22Rv1 (cell line): ENCODE results near the gene NIPSNAP2.
A peak's percentile ranks its signal among the peaks of the same experiment; 100 is the strongest.

Experiments
- H3K27ac ChIP-seq: fragments of 450-650 bp; 2 replicates; pipeline ENCODE4 v1.5.1; 2017
- ZFX ChIP-seq: fragments of 450-650 bp; IDR thresholded peaks from 2 replicates; pipeline ENCODE4 v1.6.1; 2017; ENCODE audit warnings: antibody characterized with exemption, borderline replicate concordance
- TF ChIP-seq, protein P1 (sequence below): fragments of 450-650 bp; IDR thresholded peaks from 2 replicates; pipeline ENCODE4 v1.5.1; 2017; ENCODE audit warnings: mild to moderate bottlenecking

NIPSNAP2 gene

DNA sequence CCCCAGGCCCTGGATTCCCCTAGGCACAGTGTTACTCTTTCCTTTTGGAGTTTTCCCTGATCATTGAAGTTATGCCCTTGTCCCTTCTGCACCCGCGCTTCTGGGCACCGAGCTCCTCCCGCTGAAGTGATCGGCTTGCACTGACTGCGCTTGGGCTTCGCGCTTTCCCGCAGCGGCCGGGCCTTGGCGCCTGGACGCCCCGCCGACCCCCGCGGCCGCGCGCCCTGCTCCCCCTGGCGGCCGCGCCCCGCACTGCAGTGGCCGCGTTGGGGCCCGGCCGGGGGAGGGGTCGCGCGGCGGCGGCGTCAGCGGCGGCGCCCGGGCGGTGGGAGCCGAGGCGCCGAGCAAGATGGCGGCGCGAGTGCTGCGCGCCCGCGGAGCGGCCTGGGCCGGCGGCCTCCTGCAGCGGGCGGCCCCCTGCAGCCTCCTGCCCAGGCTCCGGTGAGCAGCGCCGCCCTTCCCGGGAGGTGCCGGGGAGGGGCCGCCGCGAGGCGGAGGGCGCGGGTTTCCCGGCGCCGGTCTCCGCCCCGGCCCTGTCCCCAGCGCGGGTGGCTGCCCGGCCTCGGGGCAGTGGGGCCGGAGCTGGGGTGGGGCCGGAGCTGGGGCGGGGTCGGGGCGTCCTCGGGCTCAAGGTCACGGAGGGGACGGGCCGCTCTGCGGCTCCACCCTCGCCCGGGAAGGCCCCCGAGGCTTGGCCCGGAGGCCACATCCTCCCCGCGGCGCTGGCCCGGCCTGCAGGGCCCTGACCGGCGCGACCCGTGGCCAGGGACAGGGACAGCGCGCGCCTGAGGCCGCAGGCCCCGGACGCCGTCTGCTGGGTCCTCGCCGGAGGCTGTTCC lies at the start of gene NIPSNAP2:
Gene NIPSNAP2, plus strand, starts transcription at position 325 of the 839 bp plus-strand sequence. Its CDS starts 25 bp downstream, at position 350.
- H3K27ac ChIP-seq = peak within 1 kb of the TSS; percentile 96
- no peak for TF ChIP-seq ZFX
- TF ChIP-seq, protein P1, sequence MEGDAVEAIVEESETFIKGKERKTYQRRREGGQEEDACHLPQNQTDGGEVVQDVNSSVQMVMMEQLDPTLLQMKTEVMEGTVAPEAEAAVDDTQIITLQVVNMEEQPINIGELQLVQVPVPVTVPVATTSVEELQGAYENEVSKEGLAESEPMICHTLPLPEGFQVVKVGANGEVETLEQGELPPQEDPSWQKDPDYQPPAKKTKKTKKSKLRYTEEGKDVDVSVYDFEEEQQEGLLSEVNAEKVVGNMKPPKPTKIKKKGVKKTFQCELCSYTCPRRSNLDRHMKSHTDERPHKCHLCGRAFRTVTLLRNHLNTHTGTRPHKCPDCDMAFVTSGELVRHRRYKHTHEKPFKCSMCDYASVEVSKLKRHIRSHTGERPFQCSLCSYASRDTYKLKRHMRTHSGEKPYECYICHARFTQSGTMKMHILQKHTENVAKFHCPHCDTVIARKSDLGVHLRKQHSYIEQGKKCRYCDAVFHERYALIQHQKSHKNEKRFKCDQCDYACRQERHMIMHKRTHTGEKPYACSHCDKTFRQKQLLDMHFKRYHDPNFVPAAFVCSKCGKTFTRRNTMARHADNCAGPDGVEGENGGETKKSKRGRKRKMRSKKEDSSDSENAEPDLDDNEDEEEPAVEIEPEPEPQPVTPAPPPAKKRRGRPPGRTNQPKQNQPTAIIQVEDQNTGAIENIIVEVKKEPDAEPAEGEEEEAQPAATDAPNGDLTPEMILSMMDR = peak; percentile 98

DNA sequence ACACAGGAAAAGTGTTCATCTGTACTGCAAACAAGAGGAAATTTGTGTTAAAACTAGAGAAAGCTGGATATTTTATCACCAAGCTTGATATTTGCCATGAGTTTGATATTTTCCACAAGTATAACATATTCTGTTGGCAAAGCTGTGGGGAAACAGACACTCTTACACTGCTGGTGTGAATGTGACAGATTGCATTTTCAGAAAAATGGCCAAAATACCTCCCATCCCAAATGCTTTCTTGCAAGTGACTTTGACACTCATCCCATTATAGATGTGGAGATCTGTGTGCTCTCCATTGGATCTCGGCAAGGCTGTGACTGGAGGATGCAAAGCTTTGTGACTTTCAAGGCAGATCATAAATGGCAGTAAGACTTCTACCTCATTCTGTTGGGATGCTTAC lies 46.6 kb upstream of the NIPSNAP2 start:
- no peak overlapping the region for H3K27ac ChIP-seq
- TF ChIP-seq, protein P1 = no peak
- TF ChIP-seq ZFX = no peak

DNA sequence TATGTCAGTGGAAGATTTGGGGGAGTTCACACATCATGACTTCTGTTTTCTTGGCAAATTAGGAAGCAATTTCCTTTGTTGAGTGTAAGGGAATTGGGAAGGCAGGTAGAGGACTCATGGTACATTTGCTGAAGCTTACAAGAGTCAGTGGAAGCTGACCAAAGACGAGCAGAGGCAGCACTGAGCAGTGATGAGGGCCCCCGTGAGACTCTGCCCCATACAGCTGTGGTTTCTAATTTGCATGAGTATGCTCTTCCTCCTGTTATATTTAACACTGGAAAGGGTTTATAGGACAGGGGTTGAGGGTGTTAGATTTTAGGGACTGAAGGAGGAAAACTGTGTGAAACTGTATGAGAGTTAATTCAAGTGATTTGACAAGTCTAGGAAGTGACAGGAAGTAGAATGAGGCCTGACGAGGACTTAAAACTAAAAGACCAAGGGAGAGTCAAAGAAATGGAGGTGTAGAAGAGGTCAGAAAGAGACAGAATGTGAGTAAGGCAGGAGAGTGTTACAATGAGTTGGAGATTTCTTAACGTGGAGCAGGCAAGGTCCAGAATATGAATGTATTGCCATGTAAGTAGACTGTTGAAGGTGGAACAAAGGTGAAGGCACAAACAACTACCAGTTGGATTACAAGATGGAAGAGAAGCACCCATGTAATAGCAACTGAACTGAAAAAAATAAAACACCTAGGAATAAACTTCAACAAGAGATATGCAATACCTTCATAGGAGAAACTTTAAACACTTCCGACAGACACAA lies 36.2 kb upstream of the NIPSNAP2 start:
- H3K27ac ChIP-seq = no peak overlapping the region
- TF ChIP-seq, protein P1 = no peak
- TF ChIP-seq ZFX = no peak

DNA sequence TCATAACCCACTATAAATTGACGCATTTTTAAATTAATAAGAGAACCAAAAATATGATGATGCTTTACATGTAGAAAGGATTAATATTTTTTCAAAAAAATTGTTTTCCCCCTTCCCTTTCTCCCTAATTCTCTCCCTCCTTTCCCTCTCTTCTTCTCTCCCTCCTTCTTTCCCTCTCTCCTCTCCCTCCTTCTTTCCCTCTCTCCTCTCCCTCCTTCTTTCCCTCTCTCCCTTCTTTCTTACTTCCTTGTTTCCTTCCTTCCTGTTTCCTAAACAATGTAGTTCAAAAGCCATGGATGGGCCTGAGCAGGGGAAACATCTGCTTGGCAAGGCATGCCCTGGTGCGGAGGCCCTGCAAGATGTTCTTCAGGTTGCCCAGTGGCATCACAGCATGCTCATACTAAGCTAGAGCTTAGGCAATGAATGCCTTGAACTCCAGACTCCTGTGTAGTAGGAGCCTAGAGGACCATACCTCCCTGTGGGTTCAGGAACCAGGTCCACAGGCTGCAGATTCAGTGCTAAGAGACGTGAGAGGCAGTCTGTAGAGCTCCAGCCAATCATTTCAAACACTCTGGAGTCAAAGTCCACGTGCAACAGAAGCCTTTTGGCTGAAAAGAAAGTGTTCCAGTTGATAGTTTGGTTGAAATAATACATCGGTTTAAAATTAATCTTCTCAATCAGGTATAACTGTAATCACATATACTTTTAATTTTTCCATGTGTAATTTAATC lies 32.8 kb upstream of the NIPSNAP2 start:
- TF ChIP-seq, protein P1 = no peak
- TF ChIP-seq ZFX = no peak
- no peak overlapping the region for H3K27ac ChIP-seq

DNA sequence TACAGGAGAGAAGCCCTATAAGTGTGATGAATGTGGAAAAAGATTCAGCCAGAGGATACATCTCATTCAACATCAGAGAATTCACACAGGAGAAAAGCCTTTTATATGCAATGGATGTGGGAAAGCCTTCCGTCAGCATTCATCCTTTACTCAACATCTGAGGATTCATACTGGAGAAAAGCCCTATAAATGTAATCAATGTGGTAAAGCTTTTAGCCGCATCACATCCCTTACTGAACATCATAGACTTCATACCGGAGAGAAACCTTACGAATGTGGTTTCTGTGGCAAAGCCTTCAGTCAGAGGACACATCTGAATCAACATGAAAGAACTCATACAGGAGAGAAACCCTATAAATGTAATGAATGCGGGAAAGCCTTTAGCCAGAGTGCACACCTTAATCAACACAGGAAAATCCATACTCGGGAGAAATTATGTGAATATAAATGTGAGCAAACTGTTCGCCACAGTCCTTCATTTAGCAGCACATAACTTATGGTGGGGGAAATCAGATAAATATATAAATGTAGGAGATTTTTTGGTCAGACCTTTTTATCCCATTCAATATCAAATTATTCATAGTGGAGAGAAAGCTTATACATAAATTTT lies 24.8 kb upstream of the NIPSNAP2 start:
- H3K27ac ChIP-seq = no peak overlapping the region
- TF ChIP-seq, protein P1 = no peak
- no peak for TF ChIP-seq ZFX

DNA sequence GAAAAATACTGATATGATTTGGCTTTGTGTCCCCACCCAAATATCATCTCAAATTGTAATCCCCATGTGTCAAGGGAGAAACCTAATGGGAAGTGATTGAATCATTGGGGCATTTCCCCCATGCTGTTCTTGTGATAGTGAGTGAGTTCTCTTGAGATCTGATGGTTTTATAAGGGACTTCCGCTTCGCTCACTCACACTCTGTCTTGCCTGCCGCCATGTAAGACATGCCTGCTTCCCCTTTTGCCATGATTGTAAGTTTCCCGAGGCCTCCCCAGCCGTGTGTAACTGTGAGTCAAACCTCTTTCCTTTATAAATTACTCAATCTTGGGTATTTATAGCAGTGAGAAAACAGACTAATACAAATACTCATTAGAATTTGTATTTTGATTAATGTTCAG lies 17.8 kb upstream of the NIPSNAP2 start:
- no peak overlapping the region for H3K27ac ChIP-seq
- TF ChIP-seq, protein P1 = no peak
